Endothelial cell (in vitro differentiated cells): ENCODE data around the gene CARMIL3. TPM values are rescaled to one million over a fixed set of nuclear protein-coding genes. Genes with fewer than 3 reads are reported as not detected.
A peak's percentile ranks its signal among the peaks of the same experiment; 100 is the strongest.

ENCODE experiments used
- DNase-seq: peaks from one replicate; pipeline ENCODE4 v3.0.0; 2021; ENCODE audit warnings: low spot score
- H3K27ac Mint-ChIP-seq: one replicate; pipeline ENCODE4 v1.8.0; 2021; ENCODE audit warnings: mixed read lengths, inconsistent platforms; ENCODE audit not compliant: unreplicated experiment
- H3K27me3 Mint-ChIP-seq: one replicate; pipeline ENCODE4 v1.8.0; 2021; ENCODE audit warnings: mild to moderate bottlenecking, moderate library complexity, mixed read lengths, inconsistent platforms; ENCODE audit not compliant: unreplicated experiment
- H3K36me3 Mint-ChIP-seq: one replicate; pipeline ENCODE4 v1.8.0; 2021; ENCODE audit warnings: mild to moderate bottlenecking, low read depth, mixed read lengths, inconsistent platforms; ENCODE audit not compliant: unreplicated experiment
- H3K4me1 Mint-ChIP-seq: one replicate; pipeline ENCODE4 v1.8.0; 2021; ENCODE audit warnings: mild to moderate bottlenecking, mixed read lengths, inconsistent platforms; ENCODE audit not compliant: unreplicated experiment
- H3K4me3 Mint-ChIP-seq: one replicate; pipeline ENCODE4 v1.8.0; 2021; ENCODE audit warnings: mild to moderate bottlenecking, mixed read lengths, inconsistent platforms; ENCODE audit not compliant: unreplicated experiment
- H3K9me3 Mint-ChIP-seq: one replicate; pipeline ENCODE4 v1.8.0; 2021; ENCODE audit warnings: mixed read lengths, inconsistent platforms; ENCODE audit not compliant: unreplicated experiment
- CTCF ChIP-seq: fragments of 200-600 bp; sonication (generic); IDR thresholded peaks from one replicate; pipeline ENCODE4 v1.5.0; 2021; ENCODE audit warnings: antibody characterized with exemption; ENCODE audit not compliant: unreplicated experiment
- total RNA-seq: library from RNA; stranded (reverse); fragmentation: NEBNext Ultra II Directional; extraction: Animal tissue kit (Norgen Biotek cat#: 25700); gene quantifications from one replicate; pipeline ENCODE4 v1.2.1, GENCODE V29; 2021; ENCODE audit not compliant: unreplicated experiment

The CARMIL3 gene
- total RNA-seq, 1 donor from 2014 or later = 1.4 TPM

GRCh38 chr14:24096545-24097181 lies 44.9 kb downstream of the CARMIL3 start:
- no peak overlapping the region for H3K27ac Mint-ChIP-seq
- H3K9me3 Mint-ChIP-seq = no peaks in the 10 kb centered on the region
- DNase-seq = no peak
- H3K36me3 Mint-ChIP-seq = peaks cover 8% of the 10 kb centered on the region
- TF ChIP-seq CTCF = no peak
- peaks cover 10% of the 10 kb centered on the region for H3K27me3 Mint-ChIP-seq
- H3K4me1 Mint-ChIP-seq = peaks cover 16% of the 10 kb centered on the region
- peak overlapping the region; percentile 51 for H3K4me3 Mint-ChIP-seq

- Mint-ChIP-seq H3K27me3 (peaks cover 9% of the 10 kb centered on the region), H3K4me3 (no peak overlapping the region), H3K36me3 (peaks cover 14% of the 10 kb centered on the region), H3K9me3 (no peaks in the 10 kb centered on the region), H3K27ac (no peak overlapping the region), H3K4me1 (peaks cover 12% of the 10 kb centered on the region)
- no peak for TF ChIP-seq CTCF
- DNase-seq = no peak
Measured at GRCh38 chr14:24098229-24098926, 46.6 kb downstream of the CARMIL3 start.

- Mint-ChIP-seq H3K4me3 (peak overlapping the region; percentile 49), H3K27me3 (peaks cover 11% of the 10 kb centered on the region), H3K27ac (no peak overlapping the region), H3K9me3 (no peaks in the 10 kb centered on the region), H3K4me1 (peaks cover 10% of the 10 kb centered on the region), H3K36me3 (peaks cover 22% of the 10 kb centered on the region)
- no peak for TF ChIP-seq CTCF
- DNase-seq = no peak
Measured at GRCh38 chr14:24098927-24099813, 47.4 kb downstream of the CARMIL3 start.

- Mint-ChIP-seq H3K27me3 (peaks cover 11% of the 10 kb centered on the region), H3K9me3 (no peaks in the 10 kb centered on the region), H3K4me1 (peaks cover 5% of the 10 kb centered on the region), H3K36me3 (peaks cover 30% of the 10 kb centered on the region), H3K4me3 (no peak overlapping the region), H3K27ac (no peak overlapping the region)
- DNase-seq = no peak
- TF ChIP-seq CTCF = no peak
Measured at GRCh38 chr14:24100197-24100981, 48.6 kb downstream of the CARMIL3 start.
